GM19468 (cell line): ENCODE results near the gene PDZD8.

Experiments used
- ATAC-seq: cut with Tn5 transposase; IDR thresholded peaks from one replicate; pipeline ENCODE4 v1.9.1; 2021; ENCODE audit warnings: mild to moderate bottlenecking, moderate library complexity, moderate number of reproducible peaks; ENCODE audit not compliant: unreplicated experiment; ENCODE audit errors: extremely low read depth

Gene PDZD8

DNA sequence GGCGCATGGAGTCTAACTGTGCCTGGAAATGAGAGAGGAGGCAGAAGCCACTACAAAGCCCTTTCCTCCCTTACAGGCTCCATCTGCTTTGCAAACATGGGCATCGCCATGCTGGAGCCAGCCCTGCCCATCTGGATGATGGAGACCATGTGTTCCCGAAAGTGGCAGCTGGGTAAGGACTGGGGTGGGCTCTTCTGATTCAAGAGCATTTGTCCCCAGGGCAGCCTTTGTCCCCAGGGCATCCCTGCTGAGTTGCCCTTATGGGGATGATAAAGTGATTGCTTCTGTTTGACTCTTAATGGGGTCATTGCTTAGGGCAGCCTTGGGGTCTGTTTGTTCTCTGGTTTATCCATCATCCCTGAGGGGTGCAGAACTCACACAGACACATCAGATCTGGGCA is 117.5 kb downstream of the PDZD8 start:
- ATAC-seq = no peak

GRCh38 chr10:117256910-117257309 is 118.3 kb downstream of the PDZD8 start:
- ATAC-seq = no peak

DNA sequence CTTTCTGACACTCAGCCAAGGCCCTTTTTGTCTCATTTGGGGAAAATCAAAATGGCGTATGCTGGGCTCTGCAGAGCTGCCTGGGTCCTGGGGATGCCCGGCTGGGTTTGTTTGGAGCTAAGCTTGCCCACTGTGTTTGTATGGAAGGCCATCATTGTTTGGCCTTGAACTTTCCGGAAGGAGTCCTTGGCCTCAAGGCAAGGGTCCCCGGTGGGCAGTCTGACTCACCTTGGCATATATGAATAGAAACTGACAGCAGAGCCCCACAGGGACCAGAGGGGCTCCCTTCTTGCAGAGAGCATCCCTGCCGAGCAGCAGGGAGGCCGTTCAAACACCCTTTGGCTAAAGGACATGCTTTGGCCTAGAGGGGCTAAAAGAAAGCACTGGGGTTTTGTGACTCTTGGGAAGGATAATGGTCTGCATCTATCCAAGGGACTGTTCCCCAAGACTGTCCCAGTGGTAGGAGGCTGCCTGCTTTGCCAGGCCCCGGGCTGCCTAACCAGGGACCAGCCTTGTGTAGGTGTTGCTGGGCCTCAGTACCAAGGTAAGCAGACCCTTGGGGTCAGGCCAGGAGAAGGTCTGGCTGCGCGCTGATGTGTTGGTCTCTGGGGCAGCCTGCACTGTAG is 119.3 kb downstream of the PDZD8 start:
- ATAC-seq = no peak

DNA sequence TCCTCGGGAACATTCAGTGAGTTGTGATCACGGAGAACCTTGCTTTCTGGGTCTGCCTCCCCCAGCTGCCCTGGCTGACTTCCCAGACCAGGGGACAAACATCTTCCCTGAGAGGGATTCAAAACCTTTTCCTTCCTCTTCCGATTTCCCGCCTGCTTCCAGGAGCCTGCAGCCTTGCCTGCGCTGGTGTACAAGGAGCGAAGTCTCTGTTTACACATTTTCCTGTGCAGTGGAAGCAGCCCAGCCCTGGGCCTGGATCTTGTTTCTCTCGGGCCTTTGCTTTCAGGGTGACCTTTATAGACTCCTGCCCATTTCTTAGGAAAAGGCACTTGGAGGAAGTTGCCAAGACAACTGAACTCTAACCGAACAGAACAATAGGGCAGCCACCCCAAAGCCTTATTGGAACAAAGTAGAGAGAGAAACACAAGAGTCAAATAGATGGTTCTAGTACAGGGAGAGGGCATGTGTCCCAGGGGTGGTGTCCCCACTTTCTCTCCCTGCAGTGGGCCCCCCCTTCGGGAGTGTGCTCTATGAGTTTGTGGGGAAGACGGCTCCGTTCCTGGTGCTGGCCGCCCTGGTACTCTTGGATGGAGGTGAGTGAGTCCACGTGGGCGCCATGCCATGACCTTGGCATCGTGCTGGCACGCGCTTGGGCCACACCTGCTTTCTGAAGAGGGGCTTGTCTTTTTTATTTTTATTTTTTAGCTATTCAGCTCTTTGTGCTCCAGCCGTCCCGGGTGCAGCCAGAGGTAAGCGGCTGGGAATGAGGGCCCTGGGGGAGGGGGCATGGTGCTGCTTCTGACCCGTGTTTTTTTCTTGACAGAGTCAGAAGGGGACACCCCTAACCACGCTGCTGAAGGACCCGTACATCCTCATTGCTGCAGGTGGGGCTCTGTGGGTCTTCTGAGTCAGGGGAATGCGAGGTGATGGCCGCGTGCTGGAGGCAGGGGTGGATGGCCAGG is 120.2 kb downstream of the PDZD8 start:
- no peak for ATAC-seq

GRCh38 chr10:117254338-117254737 is 120.9 kb downstream of the PDZD8 start:
- no peak for ATAC-seq

- no peak for ATAC-seq
These were observed 121.3 kb downstream of the PDZD8 start for GRCh38 chr10:117253908-117254307.

- no peak for ATAC-seq
These were observed 124.8 kb downstream of the PDZD8 start for GRCh38 chr10:117250411-117250810.

DNA sequence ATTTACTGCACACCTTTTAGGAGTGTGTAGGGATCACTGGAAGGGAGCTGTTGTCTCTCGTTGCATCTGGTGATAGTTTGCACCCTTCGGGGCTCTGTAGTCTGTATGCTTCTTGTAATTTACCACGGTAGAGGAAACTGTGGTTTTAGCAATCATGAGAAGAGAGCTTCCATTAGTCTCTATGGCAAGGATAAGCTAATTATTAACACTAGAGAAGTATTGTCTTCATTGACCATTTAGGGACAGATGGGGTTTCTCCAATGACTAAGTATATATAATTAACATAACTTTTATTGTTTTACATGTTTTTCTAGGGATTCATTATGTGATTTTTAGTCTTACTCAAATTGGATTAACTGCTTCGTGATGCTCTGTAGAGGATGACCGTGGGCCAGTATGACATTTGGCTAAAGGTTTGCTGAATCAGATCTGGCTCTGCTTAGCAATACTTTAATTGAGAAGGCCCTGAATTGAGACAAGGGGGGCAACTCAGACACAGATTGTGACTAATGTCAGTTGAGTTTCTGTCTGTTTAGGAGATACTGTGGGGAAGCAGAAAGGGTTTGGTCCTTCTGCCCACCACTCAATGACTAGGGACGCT is 125.6 kb downstream of the PDZD8 start:
- ATAC-seq = no peak

DNA sequence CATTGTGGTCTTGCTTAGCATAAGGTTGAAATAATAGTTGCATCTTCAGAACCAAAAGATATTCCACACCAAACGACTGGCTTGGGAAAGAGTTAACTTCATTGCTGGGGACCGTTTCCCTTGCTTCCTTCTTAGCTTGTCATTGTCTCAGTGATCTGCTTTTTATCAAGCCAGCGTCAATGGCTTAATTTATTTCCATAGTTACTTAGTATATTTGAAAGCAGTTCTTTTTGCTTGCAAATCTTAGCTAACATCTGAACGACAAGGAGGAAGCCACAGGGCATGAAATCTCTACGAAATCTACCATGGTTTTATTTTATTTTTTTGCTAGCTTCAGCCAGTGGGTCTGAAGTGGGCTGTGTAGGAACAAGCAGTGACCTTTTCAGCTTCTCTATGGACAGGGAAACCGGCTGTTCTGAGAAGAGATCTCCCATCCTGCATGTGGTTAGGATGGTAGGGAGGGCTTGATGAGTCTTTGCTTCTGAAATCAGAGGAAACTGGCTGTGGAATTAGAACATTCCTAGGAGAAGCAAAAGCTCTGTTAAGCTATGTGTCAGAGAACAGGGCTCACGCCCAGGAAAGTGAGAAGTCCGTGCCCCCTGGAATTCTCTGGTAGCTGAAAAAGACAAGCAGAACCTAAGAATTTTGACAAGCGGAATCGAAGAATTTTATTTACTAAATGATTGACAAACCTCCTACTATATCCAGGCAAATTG is 126.3 kb downstream of the PDZD8 start:
- no peak for ATAC-seq

- ATAC-seq = no peak
These were observed 128.1 kb downstream of the PDZD8 start for GRCh38 chr10:117246997-117247671.

GRCh38 chr10:117242463-117242832 is 132.8 kb downstream of the PDZD8 start:
- no peak for ATAC-seq

GRCh38 chr10:117241541-117242462 is 133.4 kb downstream of the PDZD8 start:
- no peak for ATAC-seq

DNA sequence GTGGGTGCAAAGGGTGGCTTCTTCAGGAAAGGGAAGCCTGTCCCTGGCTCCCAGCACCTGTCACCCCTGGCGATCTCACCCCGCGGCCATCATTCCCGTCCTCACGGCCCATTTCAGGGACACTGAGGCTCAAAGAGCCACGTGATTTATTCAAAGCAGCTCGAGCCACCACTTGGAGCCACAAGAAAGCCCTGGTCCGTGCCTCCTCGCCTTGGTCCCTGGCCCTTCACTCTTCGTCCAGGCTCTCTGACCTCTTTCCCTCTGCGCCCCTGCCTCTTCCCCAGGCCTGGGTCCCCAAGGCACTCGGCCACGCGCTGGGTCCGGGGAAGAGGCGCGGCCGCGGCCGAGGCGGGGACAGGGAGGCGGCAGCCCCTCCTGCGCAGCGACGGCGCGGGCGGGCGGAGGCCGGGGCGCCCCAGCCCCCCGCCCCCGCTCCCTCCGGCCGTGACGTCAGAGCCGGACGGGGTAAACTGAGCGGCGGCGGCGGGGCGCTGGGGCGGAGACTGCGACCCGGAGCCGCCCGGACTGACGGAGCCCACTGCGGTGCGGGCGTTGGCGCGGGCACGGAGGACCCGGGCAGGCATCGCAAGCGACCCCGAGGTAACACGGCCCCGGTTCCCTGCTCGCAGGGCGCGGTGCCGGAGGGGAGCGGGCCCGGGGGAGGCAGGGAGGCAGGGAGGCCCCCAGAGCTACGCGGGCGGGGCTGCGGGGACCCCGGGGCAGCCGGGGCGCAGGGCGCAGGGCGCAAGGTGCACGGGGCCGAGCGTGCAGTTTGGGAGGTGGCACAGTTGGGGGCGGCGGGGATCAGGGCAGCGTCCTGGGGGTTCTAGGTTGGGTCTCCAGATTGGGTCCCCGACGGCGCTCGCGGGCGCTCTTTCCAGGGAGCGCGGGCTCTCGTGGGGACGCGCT is 134.4 kb downstream of the PDZD8 start, which contains the start of gene SLC18A2:
SLC18A2 (plus strand) TSS at position 494 of the 909 bp plus-strand sequence. CDS start 580 bp downstream, outside the sequence.
- ATAC-seq = no peak

GRCh38 chr10:117239721-117240620 is 135.3 kb downstream of the PDZD8 start:
- ATAC-seq = no peak

- ATAC-seq = no peak
These were observed 136.2 kb downstream of the PDZD8 start for GRCh38 chr10:117239051-117239450.

DNA sequence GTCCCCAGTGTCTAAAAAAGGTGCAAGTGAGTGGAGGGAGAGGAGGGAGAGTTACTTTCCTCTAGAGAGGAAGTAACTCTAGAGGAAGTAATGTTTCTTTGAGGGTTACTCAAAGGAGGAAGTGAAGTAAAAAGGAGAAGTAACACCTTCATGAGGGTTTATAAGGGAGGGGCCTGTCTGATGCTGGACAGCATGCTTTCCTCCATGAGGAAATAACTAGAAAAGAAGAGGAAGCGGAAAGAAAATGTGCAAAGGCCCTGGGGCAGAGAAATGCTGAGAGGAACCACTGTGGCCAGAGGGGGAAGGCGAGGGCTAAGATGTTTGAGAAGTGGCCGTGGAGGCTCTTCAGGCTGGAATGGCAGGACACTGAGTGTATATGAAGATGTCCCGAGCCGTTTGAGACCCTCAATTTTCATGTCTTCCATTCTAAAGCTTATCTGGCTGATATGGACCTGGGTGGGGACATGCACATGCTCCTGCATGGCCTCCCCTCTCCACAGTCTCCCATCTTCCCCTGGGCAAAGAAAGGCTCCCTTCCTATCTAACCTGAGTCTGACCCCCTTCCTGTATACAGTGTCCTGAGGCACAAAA is 137.7 kb downstream of the PDZD8 start:
- ATAC-seq = no peak
